Neural cell (in vitro differentiated cells): Measurements from ENCODE around the gene HYAL1.

Experiments
- CTCF ChIP-seq: fragments of 450-650 bp; IDR thresholded peaks from 2 replicates; pipeline ENCODE4 v1.5.1; 2014; ENCODE audit warnings: antibody characterized with exemption, mild to moderate bottlenecking, moderate library complexity; ENCODE audit not compliant: poor library complexity, severe bottlenecking
- POLR2AphosphoS5 ChIP-seq: IDR thresholded peaks from 2 replicates; pipeline ENCODE4 v1.6.1; 2012
- TAF1 ChIP-seq: IDR thresholded peaks from 2 replicates; pipeline ENCODE4 v1.6.1; 2012; ENCODE audit warnings: low read depth

- TF ChIP-seq CTCF (no peak), POLR2AphosphoS5 (no peak), TAF1 (no peak)
These were observed 39.6 kb upstream of the HYAL1 start for GRCh38 chr3:50342813-50343633.
